Endothelial cell of umbilical vein (primary cell): ENCODE measurements around the gene TTC9. TPM values are rescaled to one million over a fixed set of nuclear protein-coding genes. Genes with fewer than 3 reads are reported as not detected.

Experiments used
- BruUV-seq: library from RNA; stranded (reverse); fragments of 400-500 nt; replicated peaks from 2 replicates; lab custom pipeline; 2021; lab: Mats Ljungman, UMichigan
- CTCF ChIA-PET: fragments of 300-600, 350-600 bp; sonication (Branson Sonifier 250); formaldehyde crosslinking; loops from one replicate; lab custom pipeline; 2021; ENCODE audit warnings: antibody characterized with exemption, inconsistent platforms; lab: Charles Lee
- POLR2A ChIA-PET: fragments of 300-600, 350-600 bp; sonication (Branson Sonifier 250); formaldehyde crosslinking; loops from one replicate; lab custom pipeline; 2021; ENCODE audit warnings: antibody characterized with exemption, inconsistent platforms; lab: Charles Lee
- DNase-seq: peaks from one replicate; pipeline ENCODE4 v3.0.0-alpha.2; 2011; ENCODE audit warnings: low read depth, low spot score
- FAIRE-seq: peaks from 2 replicates; lab custom pipeline; 2011; peaks lifted over from hg19 to GRCh38; lab: Jason Lieb, UNC
- H2AFZ ChIP-seq: 2 replicates; pipeline ENCODE4 v1.6.0; 2012; ENCODE audit warnings: low read depth, low read length, control low read depth, inconsistent platforms
- H3K27ac ChIP-seq: 2 replicates; pipeline ENCODE4 v1.5.1; 2011; ENCODE audit warnings: low read depth, mild to moderate bottlenecking, control low read depth, low read length, moderate library complexity; ENCODE audit not compliant: insufficient read depth
- H3K27me3 ChIP-seq, 2 experiments: 2 replicates each; pipeline versions ENCODE4 v1.6.0 to v1.6.1; 2011; ENCODE audit warnings: low read length in 2 of 2, mixed read lengths in 1 of 2; ENCODE audit not compliant: control insufficient read depth in 2 of 2, insufficient read depth in 2 of 2
- H3K36me3 ChIP-seq, 2 experiments: 2 replicates in 1 of 2; 3 replicates in 1 of 2; pipeline ENCODE4 v1.5.1; 2011; ENCODE audit warnings: low read length in 2 of 2, mild to moderate bottlenecking in 1 of 2, moderate library complexity in 1 of 2; ENCODE audit not compliant: control insufficient read depth in 2 of 2, insufficient read depth in 2 of 2; ENCODE audit errors: extremely low read depth in 1 of 2
- H3K4me1 ChIP-seq: 3 replicates; pipeline ENCODE4 v1.5.1; 2011; ENCODE audit warnings: mild to moderate bottlenecking, low read length; ENCODE audit not compliant: control insufficient read depth, insufficient read depth; ENCODE audit errors: extremely low read depth
- H3K4me2 ChIP-seq: 2 replicates; pipeline ENCODE4 v1.6.1; 2011; ENCODE audit warnings: low read length, control low read depth, mixed read lengths; ENCODE audit not compliant: insufficient read depth
- H3K4me3 ChIP-seq, 3 experiments: fragments of 200-600 bp in 1 of 3; sonication (generic), shearing (Covaris generic) in 1 of 3; replicated peaks in 1 of 3; 2 replicates each; pipeline ENCODE4 v1.5.1; 2011 to 2016; ENCODE audit warnings: control low read depth in 3 of 3, low read length in 3 of 3, mild to moderate bottlenecking in 2 of 3, inconsistent platforms in 1 of 3, low read depth in 1 of 3, moderate library complexity in 1 of 3; ENCODE audit not compliant: insufficient read depth in 1 of 3
- H3K79me2 ChIP-seq: 2 replicates; pipeline ENCODE4 v1.6.0; 2012; ENCODE audit warnings: low read length, inconsistent platforms; ENCODE audit not compliant: control insufficient read depth, insufficient read depth
- H3K9ac ChIP-seq: replicated peaks from 2 replicates; pipeline ENCODE3; 2011; ENCODE audit warnings: low read length, control low read depth; ENCODE audit not compliant: insufficient read depth; ENCODE audit errors: extremely low read depth
- H3K9me1 ChIP-seq: replicated peaks from 3 replicates; pipeline ENCODE4 v1.6.0; 2011; ENCODE audit warnings: mild to moderate bottlenecking, low read length; ENCODE audit not compliant: control insufficient read depth, insufficient read depth; ENCODE audit errors: extremely low read depth
- H3K9me3 ChIP-seq: replicated peaks from 2 replicates; pipeline ENCODE4 v1.5.1; 2012; ENCODE audit warnings: low read length, inconsistent platforms; ENCODE audit not compliant: control insufficient read depth, insufficient read depth
- H4K20me1 ChIP-seq: replicated peaks from 2 replicates; pipeline ENCODE3; 2011; ENCODE audit warnings: mild to moderate bottlenecking, low read length; ENCODE audit not compliant: control insufficient read depth, insufficient read depth; ENCODE audit errors: extremely low read depth
- CTCF ChIP-seq, 2 donors: IDR thresholded peaks; 1 replicate in 1 of 2; 2 replicates in 1 of 2; pipeline ENCODE4 v1.5.1; 2011; ENCODE audit warnings: low read length in 2 of 2, mild to moderate bottlenecking in 2 of 2, moderate library complexity in 2 of 2, control low read depth in 1 of 2, inconsistent platforms in 1 of 2, low read depth in 1 of 2; ENCODE audit not compliant: insufficient read depth in 1 of 2; ENCODE audit errors: extremely low read depth in 1 of 2
- EZH2 ChIP-seq: IDR thresholded peaks from 2 replicates; pipeline ENCODE4 v1.6.1; 2012; ENCODE audit warnings: borderline replicate concordance, low read depth, mild to moderate bottlenecking, moderate library complexity, low read length, inconsistent platforms; ENCODE audit not compliant: severe bottlenecking
- FOS ChIP-seq: IDR thresholded peaks from 2 replicates; pipeline ENCODE4 v1.6.1; 2011; ENCODE audit warnings: mild to moderate bottlenecking, low read length, moderate library complexity, borderline replicate concordance; ENCODE audit not compliant: insufficient read depth
- GATA2 ChIP-seq: IDR thresholded peaks from 2 replicates; pipeline ENCODE4 v1.7.0; 2011; ENCODE audit warnings: low read depth, mild to moderate bottlenecking, moderate library complexity, mixed read lengths, low read length; ENCODE audit not compliant: insufficient read length, insufficient read depth
- JUN ChIP-seq: IDR thresholded peaks from 2 replicates; pipeline ENCODE4 v1.6.1; 2011; ENCODE audit warnings: borderline replicate concordance, low read depth; ENCODE audit not compliant: insufficient read length, insufficient read depth
- MAX ChIP-seq: IDR thresholded peaks from 2 replicates; pipeline ENCODE4 v1.6.1; 2011; ENCODE audit not compliant: insufficient read depth, insufficient read length
- MYC ChIP-seq: IDR thresholded peaks from one replicate; pipeline ENCODE4 v1.6.1; 2011; ENCODE audit warnings: mild to moderate bottlenecking, low read depth, low read length
- POLR2A ChIP-seq: IDR thresholded peaks from 2 replicates; pipeline ENCODE4 v1.6.1; 2012; ENCODE audit warnings: low read depth, mild to moderate bottlenecking, control low read depth, low read length
- POLR2AphosphoS5 ChIP-seq: IDR thresholded peaks from 2 replicates; pipeline ENCODE4 v1.6.1; 2012; ENCODE audit warnings: low read depth, mild to moderate bottlenecking, control low read depth, low read length, moderate library complexity; ENCODE audit not compliant: insufficient read depth
- dilution Hi-C: fragments of 300-500 bp; cut with MboI; formaldehyde crosslinking; loops from one replicate; pipeline ENCODE4 v1.15.0; 2019; ENCODE audit warnings: low sequenced_read_pairs; ENCODE audit not compliant: extremely low pct_ligation_motif_present
- intact Hi-C: fragments of 100-400 bp; cut with micrococcal nuclease; formaldehyde crosslinking; loops from one replicate; pipeline ENCODE4 v1.10.0; 2022
- polyA plus RNA-seq, 4 experiments: library from polyadenylated mRNA; depleted of rRNA in 3 of 4; stranded (reverse) in 3 of 4; unstranded in 1 of 4; fragments of >200 nt; gene quantifications; 2 replicates each; pipeline versions ENCODE4 v1.2.1 to v1.2.3, GENCODE V29; 2011 to 2012; ENCODE audit warnings: missing spikeins in 1 of 4
- total RNA-seq: library from RNA; stranded (reverse); gene quantifications from 2 replicates; pipeline ENCODE4 v1.2.3, GENCODE V29; 2021

Gene TTC9
- total and polyA plus RNA-seq, 2 donors (not counting 3 experiments of a cell fraction or from before 2014, with no cell fraction given): 0.06 TPM; not detected in 1

- no peaks in the 10 kb centered on the region for H3K9me3 ChIP-seq
- H4K20me1 ChIP-seq: no peaks in the 10 kb centered on the region
- H3K9ac ChIP-seq: no peak overlapping the region
- no peaks in the 10 kb centered on the region for H3K79me2 ChIP-seq
- intact Hi-C loops: no loop called here
- TF ChIP-seq EZH2: no peak
- no peak for TF ChIP-seq GATA2
- no peak for TF ChIP-seq MYC
- no peak for TF ChIP-seq FOS
- no peak for TF ChIP-seq POLR2A
- no peak for TF ChIP-seq POLR2AphosphoS5
- no peak for TF ChIP-seq CTCF (IDR thresholded peaks at IDR 0.05; ENCODE audit: extremely low read depth in 1 of 2, insufficient read depth in 1 of 2, low read depth in 1 of 2, low read length in 2 of 2)
- TF ChIP-seq MAX: no peak
- TF ChIP-seq JUN: no peak
- H3K27ac ChIP-seq: no peak overlapping the region
- DNase-seq: no peak
- ChIA-PET CTCF (no interaction called here), POLR2A (no interaction called here)
- BruUV-seq: no TSS peak
- FAIRE-seq: no peak
- H3K36me3 ChIP-seq: no peaks in the 10 kb centered on the region
- dilution Hi-C loops: no loop called here
- no peaks in the 10 kb centered on the region for H3K9me1 ChIP-seq
- no peak overlapping the region for H2AFZ ChIP-seq
- H3K4me1 ChIP-seq: no peaks in the 10 kb centered on the region
- no peak overlapping the region for H3K4me2 ChIP-seq
- H3K4me3 ChIP-seq: no peak overlapping the region
- peaks cover 26 to 40% of the 10 kb centered on the region in 2 experiments for H3K27me3 ChIP-seq
Measured at GRCh38 chr14:70638416-70638815, 3.3 kb upstream of the TTC9 start.
